NT2/D1 (cell line): ENCODE measurements around the gene NPPB.

Experiments used
- DNase-seq: peaks from one replicate; pipeline ENCODE4 v3.0.0-alpha.2; 2011; ENCODE audit warnings: low read depth, low spot score
- H3K27me3 ChIP-seq: 2 replicates; pipeline ENCODE4 v1.6.0; 2011; ENCODE audit warnings: mild to moderate bottlenecking; ENCODE audit not compliant: insufficient read length, insufficient read depth
- H3K36me3 ChIP-seq: 2 replicates; pipeline ENCODE4 v1.6.1; 2011; ENCODE audit warnings: mild to moderate bottlenecking, low read length, mixed read lengths; ENCODE audit not compliant: insufficient read depth, insufficient read length
- H3K4me1 ChIP-seq: 2 replicates; pipeline ENCODE4 v1.5.1; 2011; ENCODE audit not compliant: insufficient read depth, insufficient read length
- H3K4me3 ChIP-seq: 2 replicates; pipeline ENCODE4 v1.5.1; 2011; ENCODE audit warnings: low read depth; ENCODE audit not compliant: insufficient read length
- H3K9ac ChIP-seq: 2 replicates; pipeline ENCODE4 v1.6.0; 2011; ENCODE audit warnings: low read depth; ENCODE audit not compliant: insufficient read length
- H3K9me3 ChIP-seq: 2 replicates; pipeline ENCODE4 v1.5.1; 2011; ENCODE audit warnings: mild to moderate bottlenecking, low read length; ENCODE audit not compliant: insufficient read depth
- SUZ12 ChIP-seq: IDR thresholded peaks from 2 replicates; pipeline ENCODE4 v1.6.1; 2011; ENCODE audit not compliant: insufficient read length, insufficient read depth; ENCODE audit errors: extremely low read depth
- YY1 ChIP-seq: IDR thresholded peaks from 2 replicates; pipeline ENCODE4 v1.6.1; 2011; ENCODE audit not compliant: insufficient read length, insufficient read depth
- ZNF274 ChIP-seq: IDR thresholded peaks from 2 replicates; pipeline ENCODE4 v1.6.1; 2011; ENCODE audit warnings: mild to moderate bottlenecking, low read depth, low read length

NPPB gene

DNA sequence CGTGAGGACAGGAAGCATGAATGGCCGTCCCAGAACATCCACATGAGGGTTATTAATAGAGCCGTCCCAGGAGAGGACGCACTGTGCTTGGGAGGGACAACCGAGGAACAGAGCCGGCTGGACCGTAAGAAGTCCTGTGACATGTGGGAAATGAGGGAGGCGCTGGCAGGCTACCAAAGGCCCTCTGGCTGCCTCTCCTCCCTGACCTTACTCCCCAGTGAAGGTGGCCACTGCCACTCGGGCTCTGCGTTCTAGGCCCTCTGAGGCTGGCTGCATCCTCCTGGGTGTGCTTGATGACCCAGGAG, 15.5 kb upstream of the NPPB start:
- H3K36me3 ChIP-seq: no peaks in the 10 kb centered on the region
- DNase-seq: no peak
- TF ChIP-seq YY1 (no peak), ZNF274 (no peak), SUZ12 (no peak)
- H3K27me3 ChIP-seq: no peaks in the 10 kb centered on the region
- H3K4me3 ChIP-seq: no peak overlapping the region
- no peak overlapping the region for H3K9ac ChIP-seq
- peaks cover 2% of the 10 kb centered on the region for H3K4me1 ChIP-seq
- H3K9me3 ChIP-seq: no peaks in the 10 kb centered on the region

DNA sequence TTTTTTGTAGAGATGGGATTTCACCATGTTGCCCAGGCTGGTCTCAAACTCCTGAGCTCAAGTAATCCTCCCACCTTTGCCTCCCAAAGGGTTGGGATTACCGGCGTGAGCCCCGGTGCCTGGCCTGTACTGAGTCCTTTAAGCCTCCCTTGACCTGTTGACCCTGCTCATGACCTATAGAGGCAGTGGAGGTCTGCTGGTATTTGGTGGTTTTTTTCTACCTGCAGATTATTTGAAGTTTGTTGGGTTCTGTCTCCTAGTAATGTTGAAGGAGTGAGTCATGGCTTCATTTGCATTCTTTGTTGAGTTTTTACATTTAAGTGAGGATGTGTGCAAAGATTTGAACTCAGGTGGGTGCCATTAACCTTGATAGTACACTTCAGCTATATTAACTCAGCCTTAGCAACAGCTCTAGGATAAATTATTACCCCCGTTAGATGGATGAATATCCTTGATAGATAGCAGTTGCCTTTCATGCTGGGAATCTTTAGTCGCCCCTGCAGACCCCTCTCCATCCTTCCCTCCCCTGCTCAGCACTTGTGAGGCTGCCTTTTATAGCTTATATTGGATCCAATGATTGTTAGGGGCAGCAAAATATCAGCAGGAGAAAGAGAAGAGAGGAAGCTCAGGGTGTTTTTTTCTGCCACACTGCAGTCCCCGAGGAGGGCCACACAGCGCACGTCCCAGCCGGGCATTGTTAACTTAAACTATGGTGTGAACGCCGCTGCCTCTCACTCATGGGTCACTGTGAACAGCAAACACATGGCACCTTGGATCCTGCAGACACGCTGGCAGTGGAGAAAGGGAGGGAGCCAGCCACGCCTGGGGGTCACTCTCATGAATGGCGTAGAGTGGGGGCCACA, 14.9 kb upstream of the NPPB start:
- no peaks in the 10 kb centered on the region for H3K36me3 ChIP-seq
- H3K9me3 ChIP-seq: no peaks in the 10 kb centered on the region
- no peak overlapping the region for H3K4me3 ChIP-seq
- H3K9ac ChIP-seq: no peak overlapping the region
- no peak for DNase-seq
- TF ChIP-seq ZNF274: no peak
- no peak for TF ChIP-seq YY1
- no peak for TF ChIP-seq SUZ12
- H3K4me1 ChIP-seq: peaks cover 2% of the 10 kb centered on the region
- H3K27me3 ChIP-seq: no peaks in the 10 kb centered on the region

GRCh38 chr1:11872545-11872944, 13.8 kb upstream of the NPPB start:
- no peak for TF ChIP-seq YY1
- TF ChIP-seq SUZ12: no peak
- TF ChIP-seq ZNF274: no peak
- H3K4me1 ChIP-seq: peaks cover 2% of the 10 kb centered on the region
- H3K9ac ChIP-seq: no peak overlapping the region
- no peaks in the 10 kb centered on the region for H3K36me3 ChIP-seq
- no peaks in the 10 kb centered on the region for H3K9me3 ChIP-seq
- DNase-seq: no peak
- H3K27me3 ChIP-seq: no peaks in the 10 kb centered on the region
- H3K4me3 ChIP-seq: no peak overlapping the region

- Histone ChIP-seq H3K27me3 (no peaks in the 10 kb centered on the region), H3K4me3 (no peak overlapping the region), H3K36me3 (no peaks in the 10 kb centered on the region), H3K9ac (no peak overlapping the region), H3K4me1 (no peaks in the 10 kb centered on the region), H3K9me3 (no peaks in the 10 kb centered on the region)
- TF ChIP-seq ZNF274: no peak
- TF ChIP-seq SUZ12: no peak
- TF ChIP-seq YY1: no peak
- no peak for DNase-seq
Observed at GRCh38 chr1:11869650-11870207, 11.0 kb upstream of the NPPB start.

DNA sequence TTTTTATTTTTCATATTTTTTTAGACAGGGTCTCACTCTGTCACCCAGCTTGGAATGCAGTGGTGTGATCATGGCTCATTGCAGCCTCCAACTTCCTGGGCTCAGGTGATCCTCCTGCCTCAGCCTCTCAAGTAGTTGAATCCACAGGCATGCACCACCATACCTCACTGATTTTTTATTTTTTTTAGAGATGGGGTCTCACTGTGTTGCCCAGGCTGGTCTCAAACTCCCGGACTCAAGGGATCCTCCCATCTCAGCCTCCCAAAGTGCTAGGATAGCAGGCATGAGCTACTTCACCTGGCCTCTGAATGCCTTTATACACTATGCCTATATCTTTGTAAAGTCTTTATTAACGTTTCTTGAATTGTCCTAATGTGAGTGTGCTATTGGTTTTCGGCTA, 10.4 kb upstream of the NPPB start:
- Histone ChIP-seq H3K36me3 (no peaks in the 10 kb centered on the region), H3K9ac (no peak overlapping the region), H3K4me1 (no peaks in the 10 kb centered on the region), H3K27me3 (no peaks in the 10 kb centered on the region), H3K9me3 (no peaks in the 10 kb centered on the region), H3K4me3 (no peak overlapping the region)
- DNase-seq: no peak
- TF ChIP-seq YY1: no peak
- no peak for TF ChIP-seq ZNF274
- no peak for TF ChIP-seq SUZ12

DNA sequence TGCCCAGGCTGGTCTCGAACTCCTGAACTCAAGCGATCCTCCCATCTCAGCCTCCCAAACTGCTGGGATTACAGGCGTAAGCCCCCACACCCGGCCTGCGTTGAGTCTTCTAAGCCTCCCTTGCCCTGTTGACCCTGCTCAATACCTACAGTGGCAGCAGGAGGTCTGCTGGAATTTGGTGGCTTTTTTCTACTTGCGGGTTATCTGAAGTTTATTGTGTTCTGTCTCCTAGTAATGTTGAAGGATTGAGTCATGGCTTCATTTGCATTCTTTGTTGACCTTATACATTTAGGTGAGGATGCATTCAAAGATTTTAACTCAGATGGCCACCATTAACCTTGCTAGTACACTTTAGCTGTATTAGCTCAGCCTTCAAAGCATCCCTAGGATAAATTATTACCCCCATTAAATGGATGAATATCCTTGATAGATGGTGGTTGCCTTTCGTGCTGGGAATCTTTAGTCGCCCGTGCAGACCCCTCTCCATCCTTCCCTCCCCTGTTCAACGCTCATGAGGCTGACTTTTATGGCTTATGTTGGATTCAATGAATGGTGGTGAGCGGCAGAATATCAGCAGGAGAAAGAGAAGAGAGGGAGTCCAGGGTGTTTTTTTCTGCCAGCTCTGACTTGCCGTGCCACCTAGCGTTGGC, 9.7 kb upstream of the NPPB start:
- Histone ChIP-seq H3K36me3 (no peaks in the 10 kb centered on the region), H3K4me1 (no peaks in the 10 kb centered on the region), H3K4me3 (no peak overlapping the region), H3K9ac (no peak overlapping the region), H3K27me3 (no peaks in the 10 kb centered on the region), H3K9me3 (no peaks in the 10 kb centered on the region)
- TF ChIP-seq ZNF274: no peak
- TF ChIP-seq SUZ12: no peak
- no peak for DNase-seq

GRCh38 chr1:11862890-11863289, 4.1 kb upstream of the NPPB start:
- no peak for TF ChIP-seq YY1
- no peak for TF ChIP-seq ZNF274
- no peak for TF ChIP-seq SUZ12
- no peaks in the 10 kb centered on the region for H3K4me1 ChIP-seq
- H3K36me3 ChIP-seq: no peaks in the 10 kb centered on the region
- H3K27me3 ChIP-seq: peaks cover 39% of the 10 kb centered on the region
- H3K9me3 ChIP-seq: no peaks in the 10 kb centered on the region
- DNase-seq: no peak
- no peak overlapping the region for H3K4me3 ChIP-seq
- no peak overlapping the region for H3K9ac ChIP-seq
